GM21423 (cell line): ENCODE results near the gene GRIN3A.
"Not testable (repeated sequence)": the region's sequence is repeated elsewhere in the genome, so short reads cannot be mapped to it uniquely, and the experiment has no call there.

ENCODE experiments used
- ATAC-seq: cut with Tn5 transposase; IDR thresholded peaks from one replicate; pipeline ENCODE4 v1.9.1; 2021; ENCODE audit warnings: mild to moderate bottlenecking, moderate library complexity; ENCODE audit not compliant: unreplicated experiment

Gene GRIN3A

GRCh38 chr9:101585740-101586139, 152.7 kb downstream of the GRIN3A start:
- ATAC-seq: no peak

DNA sequence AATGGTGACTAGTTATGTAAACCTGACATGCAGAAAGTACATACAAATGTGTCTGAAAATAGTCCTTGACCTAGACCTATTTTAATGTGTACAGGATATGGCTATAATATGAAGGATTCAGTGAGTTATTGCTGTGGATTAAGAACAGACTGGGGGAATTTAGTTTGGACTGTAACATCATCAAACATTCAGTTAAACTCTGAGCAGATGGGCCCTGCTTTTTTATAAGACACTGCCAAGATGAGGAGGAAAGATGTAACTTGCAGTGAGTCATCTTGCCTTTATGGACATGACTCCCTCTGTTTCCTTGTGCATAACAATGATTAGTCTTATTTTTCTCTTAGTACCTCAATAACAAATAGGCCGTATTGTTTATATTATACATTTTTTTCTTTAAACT, 155.9 kb downstream of the GRIN3A start:
- ATAC-seq: no peak

- no peak for ATAC-seq
Observed at GRCh38 chr9:101579711-101580545, 158.5 kb downstream of the GRIN3A start.

DNA sequence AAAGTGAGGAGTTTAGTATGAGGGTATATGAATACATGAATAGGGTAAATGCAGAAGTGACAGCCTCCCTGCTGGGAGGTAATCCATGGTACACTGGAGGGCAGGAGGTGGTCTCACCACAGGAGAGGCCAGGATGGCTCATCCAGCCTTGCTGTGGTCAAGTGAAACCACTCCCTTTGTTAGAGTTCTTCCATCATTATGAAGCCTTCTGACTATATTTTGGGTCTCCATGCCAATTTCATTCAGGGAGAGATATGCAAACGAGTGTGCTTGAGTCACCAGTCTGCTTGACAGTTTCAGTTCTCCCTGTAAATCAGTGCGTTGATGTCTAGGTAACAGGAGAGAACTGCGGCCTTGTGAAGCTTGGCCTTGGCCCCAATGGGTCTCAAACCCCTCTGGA, 160.1 kb downstream of the GRIN3A start:
- ATAC-seq: peak; percentile 63

DNA sequence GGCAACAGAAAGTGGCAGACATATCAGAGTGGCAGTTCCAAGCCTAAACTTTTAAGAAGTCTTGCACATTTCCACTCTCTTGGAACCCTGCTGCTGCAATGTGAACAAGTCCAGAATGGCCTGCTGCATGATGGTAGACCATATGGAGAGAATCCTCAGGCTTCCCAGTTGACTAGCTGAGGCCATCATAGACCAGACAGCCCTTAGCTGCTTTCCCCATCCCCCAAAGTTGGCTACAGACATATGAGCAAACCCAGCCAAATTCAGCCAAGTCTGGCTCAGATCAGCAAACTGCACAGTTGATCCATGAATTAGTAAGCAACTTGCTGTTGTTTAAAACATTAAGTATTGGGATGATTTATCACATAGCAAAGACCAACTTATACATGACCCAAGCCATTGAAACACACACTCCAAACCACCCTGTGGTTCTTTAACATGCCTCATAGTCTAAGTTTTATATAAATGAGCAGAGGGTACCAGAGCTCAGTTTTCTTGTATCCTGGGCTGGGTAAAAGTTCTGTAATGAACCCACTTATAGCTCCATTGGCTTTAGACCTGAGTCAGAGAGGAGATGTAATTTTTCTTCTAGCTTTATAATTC, 163.6 kb downstream of the GRIN3A start:
- no peak for ATAC-seq

DNA sequence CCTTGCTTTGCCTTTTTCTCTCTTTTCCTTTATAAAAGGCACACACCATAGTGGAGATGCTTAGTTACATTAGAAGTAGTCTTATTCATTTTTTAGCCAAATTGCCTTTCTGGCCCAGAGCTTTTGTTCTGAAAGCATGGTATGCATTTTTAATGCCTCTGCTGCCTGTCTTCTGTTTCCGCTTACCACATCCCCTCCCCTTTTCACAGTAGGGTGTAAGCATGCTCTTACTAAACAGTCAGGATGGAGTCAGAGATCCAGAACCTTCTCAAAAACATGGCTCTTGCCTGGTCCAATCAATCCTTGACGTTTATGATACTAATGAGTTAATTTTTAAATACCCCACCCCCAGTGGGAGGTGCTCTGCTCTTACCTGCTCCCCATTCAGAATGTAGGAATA, 166.1 kb downstream of the GRIN3A start:
- no peak for ATAC-seq

GRCh38 chr9:101571114-101571513, 167.3 kb downstream of the GRIN3A start:
- no peak for ATAC-seq

- ATAC-seq: no peak
Observed at GRCh38 chr9:101569741-101570501, 168.5 kb downstream of the GRIN3A start.

DNA sequence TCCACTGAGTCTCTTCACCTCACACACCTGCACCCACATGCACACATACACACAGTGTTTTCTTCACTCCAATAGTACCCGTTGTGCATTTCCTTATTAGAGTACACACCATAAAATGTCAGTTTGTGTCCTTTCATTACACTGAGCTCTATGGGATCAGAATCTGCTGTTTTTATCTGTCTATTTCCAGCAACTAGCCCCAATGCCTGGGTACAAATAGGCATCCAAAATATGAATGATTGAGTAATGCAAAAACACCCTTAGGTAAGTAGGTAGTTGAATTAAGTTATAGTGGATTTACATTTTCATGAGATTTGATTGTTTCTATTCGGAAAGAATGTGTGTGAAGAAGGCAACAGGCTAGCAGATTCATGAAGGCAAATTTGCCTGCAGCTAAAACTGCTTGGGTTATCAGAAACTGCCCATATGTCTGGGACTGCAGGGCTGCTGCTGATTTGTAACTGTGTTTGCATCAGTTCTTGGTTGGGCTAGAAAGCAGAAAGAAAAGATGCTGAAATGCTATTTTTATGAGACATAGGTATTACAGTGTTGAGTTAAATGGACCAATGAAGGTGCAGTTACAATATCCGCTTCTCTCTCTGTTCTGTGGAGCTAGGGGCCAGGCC, 170.6 kb downstream of the GRIN3A start:
- no peak for ATAC-seq

DNA sequence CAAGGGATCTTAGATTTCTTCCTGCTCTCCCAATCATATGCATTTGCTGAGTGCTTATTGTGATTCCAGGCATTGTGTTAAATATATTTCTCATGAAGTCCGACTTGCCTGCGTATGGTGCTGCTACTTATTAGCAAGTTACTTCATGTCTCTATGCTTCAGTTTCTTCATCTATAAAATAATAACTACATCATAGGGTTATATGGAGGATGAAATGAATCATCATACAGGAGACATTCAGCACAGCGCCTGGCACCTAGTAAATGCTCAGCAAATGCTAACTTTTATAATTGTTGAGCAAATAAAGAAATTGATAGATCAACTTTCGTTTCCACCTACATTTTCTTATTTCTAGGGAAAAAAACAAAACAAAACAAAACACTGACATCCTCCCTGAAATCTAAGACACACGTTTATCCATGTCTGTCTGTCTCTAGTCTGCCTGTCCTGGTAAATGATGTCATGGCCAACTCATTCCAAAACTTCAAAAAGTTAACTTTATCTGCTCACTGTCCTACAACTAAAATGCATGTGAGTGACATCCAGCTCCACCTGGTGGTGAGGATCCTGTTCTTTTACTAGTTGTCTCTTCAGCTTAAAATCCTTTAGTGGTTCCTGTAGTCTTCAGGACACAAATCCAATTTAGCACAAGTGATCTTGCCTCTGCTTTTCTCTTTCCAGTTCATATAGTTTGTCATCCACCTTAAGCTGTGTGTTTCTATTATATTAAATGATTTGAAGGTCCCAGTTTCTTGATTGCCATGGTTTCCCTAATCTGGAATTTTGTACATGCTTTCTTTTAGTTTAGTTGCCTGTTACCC, 171.3 kb downstream of the GRIN3A start:
- peak; percentile 67 for ATAC-seq

- ATAC-seq: no peak
Observed at GRCh38 chr9:101564252-101564651, 174.2 kb downstream of the GRIN3A start.

DNA sequence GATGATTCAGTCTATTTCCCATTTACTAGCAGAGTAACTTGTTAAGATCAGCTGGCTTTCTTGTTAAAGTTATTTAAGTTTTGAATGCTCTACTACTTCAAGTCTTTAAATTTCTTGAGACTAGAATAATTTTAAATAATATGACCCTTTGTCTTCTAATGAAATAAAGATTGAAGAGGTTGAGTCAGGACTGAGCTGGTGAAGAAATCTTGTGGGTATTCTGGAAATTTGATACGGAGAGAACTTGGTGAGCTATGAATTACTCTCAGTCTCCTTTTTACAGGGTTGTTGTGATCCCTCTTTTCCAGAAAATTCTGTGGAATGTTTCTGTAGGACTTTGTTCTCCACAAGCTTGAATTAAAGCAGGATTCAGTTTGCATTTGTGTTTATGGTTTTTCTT, 175.5 kb downstream of the GRIN3A start:
- ATAC-seq: no peak

GRCh38 chr9:101561740-101562139, 176.7 kb downstream of the GRIN3A start:
- ATAC-seq: no peak

DNA sequence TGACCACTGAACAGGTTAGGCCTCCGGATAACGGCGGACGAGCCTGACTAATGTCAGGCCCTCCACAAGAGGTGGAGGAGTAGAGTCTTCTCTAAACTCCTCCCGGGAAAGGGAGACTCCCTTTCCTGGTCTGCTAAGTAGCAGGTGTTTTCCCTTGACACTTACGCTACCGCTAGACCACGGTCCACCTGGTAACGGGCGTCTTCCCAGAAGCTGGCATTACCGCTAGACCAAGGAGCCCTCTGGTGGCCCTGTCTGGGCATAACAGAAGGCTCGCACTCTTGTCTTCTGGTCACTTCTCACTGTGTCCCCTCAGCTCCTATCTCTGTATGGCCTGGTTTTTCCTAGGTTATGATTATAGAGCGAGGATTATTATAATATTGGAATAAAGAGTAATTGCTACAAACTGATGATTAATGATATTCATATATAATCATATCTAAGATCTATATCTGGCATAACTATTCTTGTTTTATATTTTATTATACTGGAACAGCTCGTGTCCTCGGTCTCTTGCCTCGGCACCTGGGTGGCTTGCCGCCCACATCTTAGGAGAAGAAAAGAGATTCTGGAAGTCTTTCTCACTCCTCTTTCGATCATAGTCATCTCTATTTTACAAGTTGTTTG, 188.9 kb downstream of the GRIN3A start:
- ATAC-seq: not testable (repeated sequence)

- ATAC-seq: no peak
Observed at GRCh38 chr9:101543098-101543735, 195.2 kb downstream of the GRIN3A start.

- ATAC-seq: no peak
Observed at GRCh38 chr9:101540069-101540468, 198.4 kb downstream of the GRIN3A start.

DNA sequence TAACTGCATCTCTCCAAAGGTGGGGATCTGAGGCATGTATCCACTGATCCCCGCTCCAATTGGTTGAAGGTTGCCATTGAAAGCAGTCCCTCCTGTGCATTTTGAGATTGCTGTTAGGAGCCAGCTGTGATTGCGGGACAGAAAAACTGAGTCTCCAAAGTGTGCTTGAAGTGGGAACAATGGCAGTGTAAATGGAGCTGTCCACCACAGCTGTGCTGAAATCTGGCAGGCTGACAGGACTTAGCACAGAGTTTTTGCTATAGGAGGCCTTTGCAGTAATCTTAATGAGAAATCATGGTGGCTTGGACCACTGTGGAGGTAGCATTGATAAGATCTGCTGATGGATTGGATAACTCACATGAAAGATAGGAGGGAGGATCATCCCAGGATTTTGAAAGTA, 201.5 kb downstream of the GRIN3A start:
- ATAC-seq: no peak

- no peak for ATAC-seq
Observed at GRCh38 chr9:101536351-101536750, 202.1 kb downstream of the GRIN3A start.

GRCh38 chr9:101533334-101534204, 204.9 kb downstream of the GRIN3A start, which contains the start of gene RNF20:
Gene RNF20, plus strand, starts transcription at chr9:101533853. Its CDS starts 1,571 bp downstream, at chr9:101535424.
- peak; percentile 97 for ATAC-seq
